Activated CD8-positive, alpha-beta memory T cell treated with anti-CD3 and anti-CD28 coated beads, Interleukin-2, amount 50 U/mL, for 48 hours (primary cell): ENCODE data around the gene RPS26.
A peak's percentile ranks its signal among the peaks of the same experiment; 100 is the strongest.
"Not testable (repeated sequence)": the region's sequence is repeated elsewhere in the genome, so short reads cannot be mapped to it uniquely, and the experiment has no call there.

Source experiments
- DNase-seq: peaks from one replicate; pipeline ENCODE4 v3.0.0-alpha.2; 2020

RPS26 gene

DNA sequence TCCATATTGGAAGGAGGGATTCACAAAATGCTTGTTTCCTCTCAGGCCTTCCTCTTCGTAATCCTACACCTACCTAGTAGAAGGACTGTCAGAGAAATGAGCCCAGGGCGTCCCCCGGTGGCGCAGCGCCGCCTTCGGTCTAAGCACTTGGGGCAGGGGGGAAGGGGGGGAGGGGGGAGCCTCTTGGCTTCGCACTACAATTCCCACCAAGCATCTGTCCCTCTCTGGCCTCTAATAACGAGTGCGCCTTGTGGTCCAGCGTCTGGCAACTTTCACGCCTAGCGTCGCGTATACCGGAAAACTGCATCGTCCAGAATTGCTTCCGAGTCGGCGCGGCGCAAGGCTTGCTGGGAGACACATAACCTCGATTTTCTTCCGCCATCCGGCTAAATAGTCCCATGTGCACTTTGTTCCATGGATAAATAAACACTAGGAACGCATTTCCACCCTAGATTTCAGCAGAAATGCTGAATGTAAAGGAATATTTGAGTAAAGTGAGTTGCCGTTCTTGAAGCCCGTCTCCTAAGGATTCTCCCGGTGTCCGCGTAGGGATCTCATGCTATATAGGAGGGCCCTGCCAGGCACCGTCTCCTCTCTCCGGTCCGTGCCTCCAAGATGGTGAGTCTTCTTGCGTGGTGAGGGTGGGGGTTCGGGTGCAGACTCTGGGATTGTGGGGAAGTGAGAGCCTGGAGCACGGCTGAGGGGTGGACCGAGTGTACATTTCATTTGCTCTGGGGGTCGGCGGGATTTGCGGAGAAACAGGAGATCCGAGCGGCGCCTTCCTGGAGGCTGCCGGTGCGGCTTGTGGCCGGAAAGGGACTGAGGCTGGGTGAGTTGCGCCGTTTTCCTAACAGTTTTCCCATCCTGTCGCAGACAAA is at the start of gene RPS26:
TSS of gene RPS26 (plus strand) at position 367 of the 878 bp plus-strand sequence. CDS start at position 616, 249 bp downstream.
- peak; percentile 91 for DNase-seq

DNA sequence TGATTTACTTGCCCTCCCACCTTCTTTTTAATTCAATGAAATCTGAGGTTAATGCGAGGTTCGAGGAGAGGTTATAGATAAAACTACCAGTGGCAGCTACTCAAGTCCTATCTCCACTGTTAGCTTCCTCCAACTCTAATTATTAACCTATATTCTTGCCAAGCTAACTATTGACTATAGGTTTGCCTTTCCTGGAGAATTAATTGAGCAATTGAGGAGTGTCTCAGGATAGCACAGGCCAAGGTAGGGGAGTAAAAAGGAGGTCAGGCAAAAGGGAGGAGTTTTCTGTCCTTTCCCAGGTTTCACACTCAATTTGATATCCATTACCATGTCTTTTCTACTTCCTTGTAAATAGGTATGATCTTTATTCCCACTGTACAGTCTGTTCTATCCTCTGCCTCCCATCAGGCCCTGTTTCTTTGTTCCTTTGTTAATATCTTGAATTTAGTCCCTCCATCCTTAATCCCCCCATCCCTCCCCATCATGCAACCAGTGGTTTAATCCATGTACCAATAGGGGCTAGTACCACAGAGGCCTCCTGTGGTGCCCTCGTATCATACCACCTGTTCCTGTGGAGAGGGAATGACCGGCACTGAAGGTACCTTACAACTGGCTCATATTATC is 48.4 kb upstream of the RPS26 start:
- no peak for DNase-seq

GRCh38 chr12:55995366-55995765 is 46.4 kb upstream of the RPS26 start:
- no peak for DNase-seq

DNA sequence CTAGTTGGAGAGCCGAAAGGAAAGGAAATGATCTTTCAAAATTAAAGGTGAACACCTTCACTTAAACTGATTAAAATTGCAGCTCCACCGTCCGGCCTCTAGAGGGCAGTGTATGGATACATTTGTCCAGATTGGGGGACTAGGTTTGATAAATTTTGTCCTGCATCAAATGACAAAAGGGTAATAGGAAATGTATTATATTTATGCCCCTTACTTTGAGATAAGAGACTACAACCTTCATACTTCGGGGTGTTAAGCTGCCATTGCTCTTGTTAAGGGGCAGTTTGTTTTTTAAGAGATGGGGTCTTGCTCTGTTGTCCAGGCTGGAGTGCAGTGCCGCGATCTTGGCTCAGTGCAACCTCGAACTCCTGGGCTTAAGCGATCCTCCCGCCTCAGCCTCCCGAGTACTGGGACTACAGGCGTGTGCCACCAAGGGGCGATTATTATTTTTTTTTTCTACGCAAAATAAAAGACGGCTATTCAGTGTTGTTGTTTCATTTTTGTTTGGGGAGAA is 45.5 kb upstream of the RPS26 start:
- peak; percentile 71 for DNase-seq

DNA sequence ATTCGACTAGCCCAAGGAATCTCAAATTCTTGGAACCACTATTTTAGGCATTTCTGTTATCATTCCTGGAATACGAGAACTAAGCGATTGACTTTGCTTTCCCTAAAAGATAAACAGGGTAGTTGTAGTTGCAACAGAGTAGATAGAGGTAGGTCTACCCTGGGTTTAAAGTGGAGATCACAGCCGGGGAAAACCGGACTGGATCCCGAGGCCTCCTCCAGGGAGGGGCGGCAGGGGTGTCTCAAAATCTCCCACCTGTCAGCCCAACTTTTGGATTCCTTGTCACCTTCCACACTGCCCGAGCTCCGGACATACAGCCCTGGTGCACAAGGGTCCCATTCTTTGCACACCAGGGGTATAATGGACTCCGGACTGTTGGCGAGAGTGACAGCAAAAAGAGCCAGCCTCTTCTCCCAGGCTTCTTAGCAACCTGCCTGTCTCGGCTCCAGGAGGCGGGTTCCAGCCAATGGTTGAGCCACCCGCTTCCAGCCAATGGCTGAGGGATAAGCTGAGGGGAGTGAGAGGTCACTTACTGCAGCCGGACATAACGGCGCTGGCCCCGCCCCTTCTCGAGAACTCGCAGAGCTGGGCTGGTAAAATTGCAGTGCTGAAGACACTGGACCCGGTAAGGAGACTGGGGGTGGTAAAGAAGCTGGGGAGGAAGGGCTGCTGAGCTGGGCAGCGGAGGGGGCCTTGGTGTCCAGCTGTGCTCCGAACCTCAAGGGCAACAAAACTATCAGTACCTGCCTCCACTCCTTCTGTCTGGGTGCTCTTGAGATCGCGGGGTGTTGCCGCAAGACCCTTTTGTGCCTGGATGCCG is 44.8 kb upstream of the RPS26 start, which contains the start of gene SUOX:
TSS of gene SUOX (plus strand) at position 562 of the 820 bp plus-strand sequence. CDS start 4,946 bp downstream, outside the sequence.
- DNase-seq = peak; percentile 67

DNA sequence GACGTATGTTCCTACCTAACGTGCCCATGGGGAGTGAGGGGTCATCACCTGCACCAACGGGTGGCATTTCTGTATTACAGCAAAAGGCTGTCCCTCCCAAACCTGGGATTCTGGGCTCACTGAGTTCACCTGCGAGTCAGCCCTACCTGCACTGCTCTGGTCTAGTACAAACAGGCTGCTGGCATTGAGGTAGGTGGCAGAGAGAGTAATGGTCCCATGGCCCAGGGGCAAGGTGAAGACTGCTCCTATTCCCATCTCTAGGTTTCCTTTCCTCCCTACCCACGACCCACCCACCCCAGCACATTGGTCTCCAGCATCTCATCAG is 44.2 kb upstream of the RPS26 start:
- no peak for DNase-seq

DNA sequence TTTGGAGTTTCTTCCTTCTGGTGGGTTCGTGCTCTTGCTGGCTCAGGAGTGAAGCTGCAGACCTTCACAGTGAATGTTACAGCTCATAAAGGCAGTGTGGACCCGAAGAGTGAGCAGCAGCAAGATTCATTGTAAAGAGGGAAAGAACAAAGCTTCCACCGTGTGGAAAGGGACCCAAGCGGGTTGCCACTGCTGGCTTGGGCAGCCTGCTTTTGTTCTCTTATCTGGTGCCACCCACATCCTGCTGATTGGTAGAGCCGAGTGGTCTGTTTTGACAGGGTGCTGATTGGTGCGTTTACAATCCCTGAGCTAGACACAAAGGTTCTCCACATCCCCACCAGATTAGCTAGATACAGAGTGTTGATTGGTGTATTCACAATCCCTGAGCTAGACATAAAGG is 42.2 kb upstream of the RPS26 start:
- not testable (repeated sequence) for DNase-seq

GRCh38 chr12:55999999-56000540 is 41.6 kb upstream of the RPS26 start:
- DNase-seq = not testable (repeated sequence)

- no peak for DNase-seq
Measured at GRCh38 chr12:56001487-56002100, 40.1 kb upstream of the RPS26 start.

GRCh38 chr12:56003376-56003775 is 38.3 kb upstream of the RPS26 start:
- not testable (repeated sequence) for DNase-seq

GRCh38 chr12:56004211-56004610 is 37.5 kb upstream of the RPS26 start:
- DNase-seq = no peak

DNA sequence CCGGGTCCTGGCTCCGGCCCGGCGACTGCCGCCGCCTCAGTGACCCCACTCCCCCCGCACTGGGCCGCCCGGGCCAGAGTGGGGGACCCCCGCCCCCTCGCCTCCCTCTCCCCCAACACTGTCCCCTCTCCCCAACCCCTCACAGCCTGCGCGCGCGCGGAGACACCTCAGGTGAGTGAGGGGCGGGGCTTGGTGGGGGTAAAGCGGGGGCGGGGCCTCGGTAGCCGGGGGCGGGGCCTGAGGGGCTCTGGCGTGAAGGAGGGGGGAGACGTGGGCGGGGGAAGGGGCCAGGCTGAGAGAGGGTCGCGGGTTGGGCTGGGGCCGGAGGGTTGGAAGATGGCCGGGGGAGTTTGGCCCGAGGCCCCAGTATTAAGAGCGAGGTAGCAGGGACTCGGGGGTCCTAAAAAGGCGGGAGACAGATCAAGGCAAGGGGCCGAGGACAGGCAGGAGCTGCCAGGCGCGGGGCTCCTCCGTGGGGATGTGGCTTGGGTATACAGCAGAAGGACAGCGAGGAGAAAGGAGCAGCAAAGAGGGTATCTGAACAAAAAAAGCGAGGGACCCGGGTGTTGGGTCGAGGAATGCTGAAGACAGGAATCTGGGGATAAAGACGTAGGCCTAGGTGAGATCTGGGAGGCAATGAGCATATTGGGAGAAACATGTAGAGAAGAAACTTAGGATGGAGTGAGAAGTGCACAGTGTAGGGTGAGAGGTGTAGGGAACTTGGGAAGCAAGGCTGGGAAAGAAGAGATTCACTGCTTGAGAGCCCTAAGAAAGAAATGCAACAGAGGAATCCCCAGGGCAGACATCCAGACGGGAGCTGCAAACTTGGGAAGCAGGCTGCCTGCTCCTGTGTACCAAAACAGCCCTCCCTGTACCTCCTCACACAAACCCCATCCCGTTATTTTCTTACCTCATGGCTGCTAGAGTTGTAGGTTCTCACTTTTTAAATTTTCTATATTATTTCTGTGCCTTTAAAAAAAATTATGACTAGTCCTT is 33.9 kb upstream of the RPS26 start:
- peak; percentile 83 for DNase-seq

GRCh38 chr12:56010111-56010570 is 31.6 kb upstream of the RPS26 start:
- DNase-seq = no peak

GRCh38 chr12:56011509-56012090 is 30.1 kb upstream of the RPS26 start:
- no peak for DNase-seq

DNA sequence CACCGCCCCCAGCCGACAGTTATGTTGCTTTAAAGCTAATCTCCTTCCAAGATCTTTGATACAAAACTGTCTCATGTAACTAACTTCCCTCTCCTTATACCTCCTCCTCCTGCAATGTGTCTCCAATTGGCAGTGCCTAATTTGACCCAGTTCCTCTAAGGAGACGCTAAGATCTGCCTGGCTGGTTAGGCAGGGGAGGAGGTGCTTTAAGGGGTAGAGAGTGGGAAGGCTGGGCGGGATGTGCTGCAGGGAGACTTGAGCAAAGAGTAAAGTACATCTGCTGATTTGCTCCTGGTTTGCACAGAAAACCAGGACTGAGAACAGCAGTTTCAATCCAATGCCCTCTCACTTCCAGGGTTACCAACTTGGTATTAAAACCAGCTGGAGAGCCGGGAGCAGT is 28.2 kb upstream of the RPS26 start:
- no peak for DNase-seq

- DNase-seq = no peak
Measured at GRCh38 chr12:56014205-56014604, 27.5 kb upstream of the RPS26 start.

- no peak for DNase-seq
Measured at GRCh38 chr12:56017181-56017580, 24.5 kb upstream of the RPS26 start.

- DNase-seq = no peak
Measured at GRCh38 chr12:56018356-56018755, 23.4 kb upstream of the RPS26 start.

DNA sequence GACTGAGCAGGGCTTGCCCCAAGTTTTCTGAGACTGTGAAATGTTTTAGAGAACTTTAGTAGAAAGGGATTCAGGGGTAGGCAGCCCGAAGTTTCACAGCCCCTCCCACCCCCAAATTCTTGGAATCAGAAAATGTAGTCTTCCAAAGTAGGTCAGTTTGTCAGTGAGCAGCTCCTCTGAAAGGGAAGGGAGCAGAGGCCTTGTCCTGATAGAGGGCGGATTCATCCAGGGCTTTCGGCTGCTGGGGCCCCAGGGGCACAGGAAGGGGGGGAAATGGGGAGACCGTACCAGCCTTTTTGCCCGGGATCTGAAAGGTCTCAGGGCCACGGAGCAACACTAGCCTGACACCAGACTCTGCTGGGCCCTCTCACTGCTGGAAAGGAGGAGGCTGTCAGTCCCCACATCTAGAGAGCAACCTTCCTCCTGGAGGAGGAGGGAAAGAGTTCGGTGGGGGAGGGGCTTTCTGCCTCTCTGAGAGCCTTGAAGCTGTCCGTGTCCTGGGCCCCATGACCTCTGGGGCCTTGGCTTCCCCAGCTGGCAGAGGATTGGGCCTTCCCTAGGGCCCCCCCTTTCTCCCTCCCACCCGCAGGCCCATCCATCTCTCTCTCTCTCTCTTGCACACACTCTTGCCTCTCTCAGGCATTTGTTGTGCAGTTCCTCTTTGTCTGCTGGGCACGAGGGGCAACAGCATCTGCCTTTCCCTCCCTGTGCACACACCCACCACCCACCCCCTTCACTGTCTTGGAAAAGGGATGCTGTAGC is 21.1 kb upstream of the RPS26 start, which contains the start of gene IKZF4:
TSS of gene IKZF4 (plus strand) at position 621 of the 762 bp plus-strand sequence. CDS start 451 bp downstream, outside the sequence.
- DNase-seq = no peak
